Thyroid gland (tissue), 4 donors: ENCODE results near the gene GBP6.

Source experiments
- CTCF ChIP-seq, 6 experiments: fragments of 200-600 bp in 3 of 6; fragments of 450-650 bp in 3 of 6; sonication (generic) in 3 of 6; IDR thresholded peaks; one replicate each; pipeline ENCODE4 v1.5.1; 2016 to 2019; ENCODE audit warnings: antibody characterized with exemption in 6 of 6, mild to moderate bottlenecking in 2 of 6, inconsistent platforms in 1 of 6, moderate library complexity in 1 of 6
- POLR2A ChIP-seq, 2 donors: fragments of 450-650 bp; IDR thresholded peaks; one replicate each; pipeline ENCODE4 v1.6.1; 2017; ENCODE audit warnings: antibody characterized with exemption in 2 of 2, mild to moderate bottlenecking in 2 of 2, moderate library complexity in 1 of 2

- TF ChIP-seq CTCF (IDR thresholded peaks at IDR 0.05), result no peak
- no peak for TF ChIP-seq POLR2A (IDR thresholded peaks at IDR 0.05)
Measured at GRCh38 chr1:89360716-89361115, 3.1 kb upstream of the GBP6 start.
